ENCODE measurements around the gene TMEM163. TPM values are rescaled to one million over a fixed set of nuclear protein-coding genes. Genes with fewer than 3 reads are reported as not detected.

TMEM163 gene
- total and polyA plus RNA-seq, 2 experiments from 2014 or later = 1.1 TPM

- no peak for TF ChIP-seq EZH2phosphoT487 (IDR thresholded peaks at IDR 0.05; ENCODE audit: low read depth, severe bottlenecking, unreplicated experiment)
- no peak for TF ChIP-seq CTCF (IDR thresholded peaks at IDR 0.05; ENCODE audit: poor library complexity)
- no peak for TF ChIP-seq EZH2 (IDR thresholded peaks at IDR 0.05; ENCODE audit: borderline replicate concordance)
- Histone ChIP-seq H3K4me1 (ENCODE audit: insufficient read depth) (no peaks in the 10 kb centered on the region), H3K9me2 (replicated peaks; ENCODE audit: insufficient read depth) (no peaks in the 10 kb centered on the region), H3K27me3 (no peaks in the 10 kb centered on the region), H3K27ac (no peak overlapping the region), H3K9me3 (ENCODE audit: low read depth) (no peaks in the 10 kb centered on the region), H3K79me2 (no peaks in the 10 kb centered on the region), H3K4me3 (no peak overlapping the region), H3K36me3 (replicated peaks; ENCODE audit: insufficient read depth, low read depth) (no peaks in the 10 kb centered on the region), H3K4me2 (no peak overlapping the region), H4K20me1 (ENCODE audit: insufficient read depth, poor library complexity, severe bottlenecking) (no peaks in the 10 kb centered on the region), H2AFZ (no peak overlapping the region)
- WGBS (ENCODE audit: low lambda C conversion rate, missing lambda C conversion rate) = 74% methylated on average over 11 of the region's 11 CpGs
- no peak for DNase-seq (ENCODE audit: low spot score)
These were observed 272.8 kb downstream of the TMEM163 start for GRCh38 chr2:134445985-134446382.

GRCh38 chr2:134445116-134445515 is 273.7 kb downstream of the TMEM163 start:
- Histone ChIP-seq H3K36me3 (replicated peaks; ENCODE audit: insufficient read depth, low read depth) (no peaks in the 10 kb centered on the region), H3K27ac (no peak overlapping the region), H3K4me2 (no peak overlapping the region), H3K9me3 (ENCODE audit: low read depth) (no peaks in the 10 kb centered on the region), H3K27me3 (no peaks in the 10 kb centered on the region), H3K4me1 (ENCODE audit: insufficient read depth) (no peaks in the 10 kb centered on the region), H3K79me2 (no peaks in the 10 kb centered on the region), H3K4me3 (no peak overlapping the region), H2AFZ (no peak overlapping the region), H3K9me2 (replicated peaks; ENCODE audit: insufficient read depth) (no peaks in the 10 kb centered on the region), H4K20me1 (ENCODE audit: insufficient read depth, poor library complexity, severe bottlenecking) (no peaks in the 10 kb centered on the region)
- 95% methylated on average over 4 of the region's 4 CpGs for WGBS (ENCODE audit: low lambda C conversion rate, missing lambda C conversion rate)
- DNase-seq (ENCODE audit: low spot score) = no peak
- TF ChIP-seq EZH2phosphoT487 (IDR thresholded peaks at IDR 0.05; ENCODE audit: low read depth, severe bottlenecking, unreplicated experiment) (no peak), EZH2 (IDR thresholded peaks at IDR 0.05; ENCODE audit: borderline replicate concordance) (no peak), CTCF (IDR thresholded peaks at IDR 0.05; ENCODE audit: poor library complexity) (no peak)

- Histone ChIP-seq H3K36me3 (replicated peaks; ENCODE audit: insufficient read depth, low read depth) (no peaks in the 10 kb centered on the region), H4K20me1 (ENCODE audit: insufficient read depth, poor library complexity, severe bottlenecking) (no peaks in the 10 kb centered on the region), H3K27ac (no peak overlapping the region), H3K4me3 (no peak overlapping the region), H2AFZ (no peak overlapping the region), H3K9me2 (replicated peaks; ENCODE audit: insufficient read depth) (no peaks in the 10 kb centered on the region), H3K4me1 (ENCODE audit: insufficient read depth) (no peaks in the 10 kb centered on the region), H3K9me3 (ENCODE audit: low read depth) (no peaks in the 10 kb centered on the region), H3K4me2 (no peak overlapping the region), H3K27me3 (no peaks in the 10 kb centered on the region), H3K79me2 (no peaks in the 10 kb centered on the region)
- WGBS (ENCODE audit: low lambda C conversion rate, missing lambda C conversion rate) = 94% methylated on average over 11 of the region's 11 CpGs
- TF ChIP-seq EZH2phosphoT487 (IDR thresholded peaks at IDR 0.05; ENCODE audit: low read depth, severe bottlenecking, unreplicated experiment) (no peak), CTCF (IDR thresholded peaks at IDR 0.05; ENCODE audit: poor library complexity) (no peak), EZH2 (IDR thresholded peaks at IDR 0.05; ENCODE audit: borderline replicate concordance) (no peak)
- no peak for DNase-seq (ENCODE audit: low spot score)
These were observed 274.9 kb downstream of the TMEM163 start for GRCh38 chr2:134443814-134444480.

Measured in hepatocyte (in vitro differentiated cells).